NCI-H526 treated with DMSO at 0.1 percent for 48 hours (cell line): ENCODE measurements around the gene NMRK1.
A peak's percentile ranks its signal among the peaks of the same experiment; 100 is the strongest.

Experiments
- DNase-seq: peaks from one replicate; lab custom pipeline; 2025; lab: John Stamatoyannopoulos, UW

The NMRK1 gene

GRCh38 chr9:75087824-75088645, at the start of gene NMRK1, which contains the start of gene OSTF1:
TSS of gene NMRK1 (minus strand) at chr9:75088155. CDS start at chr9:75083115, 5,040 bp downstream.
TSS of gene OSTF1 (plus strand) at chr9:75088514. CDS start at chr9:75088693, 179 bp downstream.
- DNase-seq, result peak; percentile 87

GRCh38 chr9:75134495-75134894, 46.5 kb upstream of the NMRK1 start:
- peak; percentile 55 for DNase-seq

GRCh38 chr9:75133396-75133795, 45.4 kb upstream of the NMRK1 start:
- DNase-seq, result no peak

- DNase-seq, result no peak
Observed at GRCh38 chr9:75132244-75132643, 44.3 kb upstream of the NMRK1 start.

- no peak for DNase-seq
Observed at GRCh38 chr9:75131700-75132099, 43.7 kb upstream of the NMRK1 start.

- DNase-seq, result no peak
Observed at GRCh38 chr9:75130621-75131230, 42.8 kb upstream of the NMRK1 start.

- no peak for DNase-seq
Observed at GRCh38 chr9:75130172-75130571, 42.2 kb upstream of the NMRK1 start.

- no peak for DNase-seq
Observed at GRCh38 chr9:75128535-75128934, 40.6 kb upstream of the NMRK1 start.

- DNase-seq, result no peak
Observed at GRCh38 chr9:75123696-75124095, 35.7 kb upstream of the NMRK1 start.

GRCh38 chr9:75121914-75122558, 34.1 kb upstream of the NMRK1 start:
- no peak for DNase-seq

- no peak for DNase-seq
Observed at GRCh38 chr9:75120686-75121085, 32.7 kb upstream of the NMRK1 start.

GRCh38 chr9:75117564-75117963, 29.6 kb upstream of the NMRK1 start:
- no peak for DNase-seq

- no peak for DNase-seq
Observed at GRCh38 chr9:75116306-75116705, 28.4 kb upstream of the NMRK1 start.

GRCh38 chr9:75112789-75113188, 24.8 kb upstream of the NMRK1 start:
- no peak for DNase-seq

- peak; percentile 21 for DNase-seq
Observed at GRCh38 chr9:75111019-75111622, 23.2 kb upstream of the NMRK1 start.

GRCh38 chr9:75109210-75109839, 21.4 kb upstream of the NMRK1 start:
- DNase-seq, result no peak

- DNase-seq, result no peak
Observed at GRCh38 chr9:75108571-75108970, 20.6 kb upstream of the NMRK1 start.

- no peak for DNase-seq
Observed at GRCh38 chr9:75106857-75107256, 18.9 kb upstream of the NMRK1 start.

GRCh38 chr9:75105841-75106240, 17.9 kb upstream of the NMRK1 start:
- DNase-seq, result no peak

GRCh38 chr9:75105019-75105540, 17.1 kb upstream of the NMRK1 start:
- no peak for DNase-seq

- no peak for DNase-seq
Observed at GRCh38 chr9:75104607-75105006, 16.7 kb upstream of the NMRK1 start.
